K562 (cell line): ENCODE data around the gene FHL1. TPM values are rescaled to one million over a fixed set of nuclear protein-coding genes. Genes with fewer than 3 reads are reported as not detected.

Experiments
- KDM5B ChIP-seq: fragments of 200-600 bp; sonication (generic); IDR thresholded peaks from 2 replicates; pipeline ENCODE4 v1.6.1; 2012; ENCODE audit warnings: low read depth, mild to moderate bottlenecking, moderate library complexity, low read length, control low read depth, inconsistent platforms; ENCODE audit not compliant: insufficient replicate concordance
- NCOA6 ChIP-seq: fragments of 450-650 bp; IDR thresholded peaks from 2 replicates; pipeline ENCODE4 v1.6.1; 2017; ENCODE audit warnings: mild to moderate bottlenecking
- NONO ChIP-seq, 2 experiments: fragments of 200-400 bp in 1 of 2; fragments of 450-650 bp in 1 of 2; formaldehyde crosslinking in 1 of 2; IDR thresholded peaks; 2 replicates each; pipeline ENCODE4 v1.6.1; 2017; ENCODE audit warnings: low read depth in 2 of 2, mild to moderate bottlenecking in 2 of 2, moderate library complexity in 2 of 2, low read length in 1 of 2
- polyA plus RNA-seq, 8 experiments: library from polyadenylated mRNA; depleted of rRNA in 4 of 8; stranded (reverse) in 5 of 8; unstranded in 3 of 8; fragments of >200 nt; fragmentation: Nextera tagmentation in 2 of 8; fragmentation: Illumina TruSeq in 1 of 8; extraction: Ambion mirVana in 2 of 8; extraction: Trizol in 1 of 8; gene quantifications; 2 replicates each; pipeline versions ENCODE4 v1.2.1 to v1.2.3, GENCODE V29; 2011 to 2014; ENCODE audit warnings: inconsistent platforms in 1 of 8, missing spikeins in 1 of 8
- total RNA-seq, 7 experiments: library from RNA; depleted of rRNA in 6 of 7; stranded (reverse); fragments of >200 nt in 6 of 7; fragmentation: Illumina TruSeq in 2 of 7; extraction: Trizol in 2 of 7; gene quantifications; 2 replicates each; pipeline versions ENCODE4 v1.2.1 to v1.2.3, GENCODE V29; 2011 to 2021; ENCODE audit warnings: low replicate concordance in 1 of 7
- TF ChIP-seq, protein P1 (sequence below): sonication (generic); formaldehyde crosslinking; IDR thresholded peaks from 2 replicates; pipeline ENCODE4 v1.8.0; 2022; ENCODE audit warnings: mild to moderate bottlenecking, missing genetic modification reagents
- TF ChIP-seq, protein P2 (sequence below): sonication (generic); formaldehyde crosslinking; IDR thresholded peaks from 2 replicates; pipeline ENCODE4 v1.8.0; 2022; ENCODE audit warnings: missing genetic modification reagents, mild to moderate bottlenecking, moderate library complexity, borderline replicate concordance
- TF ChIP-seq, protein P3 (sequence below): fragments of 250-450 bp; sonication (Bioruptor Pico); IDR thresholded peaks from 2 replicates; pipeline ENCODE4 v1.4.0; 2020

FHL1 gene
- total and polyA plus RNA-seq, 9 of the 15 experiments (the other 6 are each of a cell fraction or from before 2014, with no cell fraction given) = 0.03 to 3.0 (median 0.13) TPM; not detected in 1

DNA sequence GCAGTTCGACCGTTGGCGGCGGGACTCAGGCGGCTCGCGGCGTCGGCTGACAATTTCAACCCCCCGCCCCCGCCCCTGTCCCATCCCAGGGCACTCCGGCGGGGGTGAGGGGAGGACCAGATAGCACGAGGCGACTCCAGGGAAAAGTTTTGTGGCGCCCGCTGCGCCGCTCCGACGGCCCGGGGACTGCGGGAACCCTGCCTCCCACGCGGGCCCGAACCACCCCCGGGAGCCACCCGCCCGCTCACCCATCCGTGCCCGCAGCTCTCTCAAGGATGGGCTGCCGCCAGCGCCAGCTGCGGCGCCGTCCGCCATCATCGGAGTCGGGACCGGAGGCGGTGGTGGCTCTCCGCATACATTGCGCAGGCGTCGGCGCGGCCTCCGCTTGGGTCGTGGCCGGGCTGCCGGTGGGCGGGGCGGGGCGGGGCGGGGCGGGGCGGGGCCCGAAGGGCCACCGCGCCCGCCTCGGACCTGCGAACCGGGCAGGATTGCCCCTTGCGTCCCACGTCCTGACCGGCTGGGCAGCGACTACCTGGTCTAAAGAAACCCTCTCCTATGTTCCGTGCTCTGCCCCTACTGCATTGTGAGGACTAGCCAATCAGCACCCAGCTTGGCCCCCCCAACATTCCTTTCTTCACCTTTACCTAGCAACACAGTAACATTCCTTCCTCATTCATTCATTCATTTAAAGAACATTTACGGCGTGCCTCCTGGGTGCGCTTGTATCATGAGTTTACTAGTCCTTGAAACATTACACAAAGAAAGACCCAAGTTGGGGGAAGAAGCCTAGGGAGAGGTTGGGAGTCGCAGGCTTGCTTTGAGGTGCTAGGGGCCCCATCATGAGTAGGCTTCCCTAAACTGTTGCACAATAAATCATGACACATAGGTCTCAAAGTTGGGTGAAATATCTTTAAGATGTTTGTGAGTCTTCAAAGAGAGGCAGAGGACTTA, 104.0 kb downstream of the FHL1 start, which contains the start of gene MAP7D3 (continued):
- TF ChIP-seq, protein P1, sequence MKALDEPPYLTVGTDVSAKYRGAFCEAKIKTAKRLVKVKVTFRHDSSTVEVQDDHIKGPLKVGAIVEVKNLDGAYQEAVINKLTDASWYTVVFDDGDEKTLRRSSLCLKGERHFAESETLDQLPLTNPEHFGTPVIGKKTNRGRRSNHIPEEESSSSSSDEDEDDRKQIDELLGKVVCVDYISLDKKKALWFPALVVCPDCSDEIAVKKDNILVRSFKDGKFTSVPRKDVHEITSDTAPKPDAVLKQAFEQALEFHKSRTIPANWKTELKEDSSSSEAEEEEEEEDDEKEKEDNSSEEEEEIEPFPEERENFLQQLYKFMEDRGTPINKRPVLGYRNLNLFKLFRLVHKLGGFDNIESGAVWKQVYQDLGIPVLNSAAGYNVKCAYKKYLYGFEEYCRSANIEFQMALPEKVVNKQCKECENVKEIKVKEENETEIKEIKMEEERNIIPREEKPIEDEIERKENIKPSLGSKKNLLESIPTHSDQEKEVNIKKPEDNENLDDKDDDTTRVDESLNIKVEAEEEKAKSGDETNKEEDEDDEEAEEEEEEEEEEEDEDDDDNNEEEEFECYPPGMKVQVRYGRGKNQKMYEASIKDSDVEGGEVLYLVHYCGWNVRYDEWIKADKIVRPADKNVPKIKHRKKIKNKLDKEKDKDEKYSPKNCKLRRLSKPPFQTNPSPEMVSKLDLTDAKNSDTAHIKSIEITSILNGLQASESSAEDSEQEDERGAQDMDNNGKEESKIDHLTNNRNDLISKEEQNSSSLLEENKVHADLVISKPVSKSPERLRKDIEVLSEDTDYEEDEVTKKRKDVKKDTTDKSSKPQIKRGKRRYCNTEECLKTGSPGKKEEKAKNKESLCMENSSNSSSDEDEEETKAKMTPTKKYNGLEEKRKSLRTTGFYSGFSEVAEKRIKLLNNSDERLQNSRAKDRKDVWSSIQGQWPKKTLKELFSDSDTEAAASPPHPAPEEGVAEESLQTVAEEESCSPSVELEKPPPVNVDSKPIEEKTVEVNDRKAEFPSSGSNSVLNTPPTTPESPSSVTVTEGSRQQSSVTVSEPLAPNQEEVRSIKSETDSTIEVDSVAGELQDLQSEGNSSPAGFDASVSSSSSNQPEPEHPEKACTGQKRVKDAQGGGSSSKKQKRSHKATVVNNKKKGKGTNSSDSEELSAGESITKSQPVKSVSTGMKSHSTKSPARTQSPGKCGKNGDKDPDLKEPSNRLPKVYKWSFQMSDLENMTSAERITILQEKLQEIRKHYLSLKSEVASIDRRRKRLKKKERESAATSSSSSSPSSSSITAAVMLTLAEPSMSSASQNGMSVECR (CRISPR knock-in tag) = 0 out of 2 replicates have a peak, but pooled peaks have one; percentile 17
- TF ChIP-seq, protein P2, sequence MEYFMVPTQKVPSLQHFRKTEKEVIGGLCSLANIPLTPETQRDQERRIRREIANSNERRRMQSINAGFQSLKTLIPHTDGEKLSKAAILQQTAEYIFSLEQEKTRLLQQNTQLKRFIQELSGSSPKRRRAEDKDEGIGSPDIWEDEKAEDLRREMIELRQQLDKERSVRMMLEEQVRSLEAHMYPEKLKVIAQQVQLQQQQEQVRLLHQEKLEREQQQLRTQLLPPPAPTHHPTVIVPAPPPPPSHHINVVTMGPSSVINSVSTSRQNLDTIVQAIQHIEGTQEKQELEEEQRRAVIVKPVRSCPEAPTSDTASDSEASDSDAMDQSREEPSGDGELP (CRISPR knock-in tag) = 0 out of 2 replicates have a peak, but pooled peaks have one; percentile 40
- TF ChIP-seq NONO (IDR thresholded peaks at IDR 0.05; ENCODE audit: low read depth in 2 of 2, low read length in 1 of 2) (0 out of 4 replicates have a peak, but pooled peaks of 1 of the 2 experiments have one; percentile 28), NCOA6 (peak; percentile 82), KDM5B (peak; percentile 49)
- TF ChIP-seq, protein P3, sequence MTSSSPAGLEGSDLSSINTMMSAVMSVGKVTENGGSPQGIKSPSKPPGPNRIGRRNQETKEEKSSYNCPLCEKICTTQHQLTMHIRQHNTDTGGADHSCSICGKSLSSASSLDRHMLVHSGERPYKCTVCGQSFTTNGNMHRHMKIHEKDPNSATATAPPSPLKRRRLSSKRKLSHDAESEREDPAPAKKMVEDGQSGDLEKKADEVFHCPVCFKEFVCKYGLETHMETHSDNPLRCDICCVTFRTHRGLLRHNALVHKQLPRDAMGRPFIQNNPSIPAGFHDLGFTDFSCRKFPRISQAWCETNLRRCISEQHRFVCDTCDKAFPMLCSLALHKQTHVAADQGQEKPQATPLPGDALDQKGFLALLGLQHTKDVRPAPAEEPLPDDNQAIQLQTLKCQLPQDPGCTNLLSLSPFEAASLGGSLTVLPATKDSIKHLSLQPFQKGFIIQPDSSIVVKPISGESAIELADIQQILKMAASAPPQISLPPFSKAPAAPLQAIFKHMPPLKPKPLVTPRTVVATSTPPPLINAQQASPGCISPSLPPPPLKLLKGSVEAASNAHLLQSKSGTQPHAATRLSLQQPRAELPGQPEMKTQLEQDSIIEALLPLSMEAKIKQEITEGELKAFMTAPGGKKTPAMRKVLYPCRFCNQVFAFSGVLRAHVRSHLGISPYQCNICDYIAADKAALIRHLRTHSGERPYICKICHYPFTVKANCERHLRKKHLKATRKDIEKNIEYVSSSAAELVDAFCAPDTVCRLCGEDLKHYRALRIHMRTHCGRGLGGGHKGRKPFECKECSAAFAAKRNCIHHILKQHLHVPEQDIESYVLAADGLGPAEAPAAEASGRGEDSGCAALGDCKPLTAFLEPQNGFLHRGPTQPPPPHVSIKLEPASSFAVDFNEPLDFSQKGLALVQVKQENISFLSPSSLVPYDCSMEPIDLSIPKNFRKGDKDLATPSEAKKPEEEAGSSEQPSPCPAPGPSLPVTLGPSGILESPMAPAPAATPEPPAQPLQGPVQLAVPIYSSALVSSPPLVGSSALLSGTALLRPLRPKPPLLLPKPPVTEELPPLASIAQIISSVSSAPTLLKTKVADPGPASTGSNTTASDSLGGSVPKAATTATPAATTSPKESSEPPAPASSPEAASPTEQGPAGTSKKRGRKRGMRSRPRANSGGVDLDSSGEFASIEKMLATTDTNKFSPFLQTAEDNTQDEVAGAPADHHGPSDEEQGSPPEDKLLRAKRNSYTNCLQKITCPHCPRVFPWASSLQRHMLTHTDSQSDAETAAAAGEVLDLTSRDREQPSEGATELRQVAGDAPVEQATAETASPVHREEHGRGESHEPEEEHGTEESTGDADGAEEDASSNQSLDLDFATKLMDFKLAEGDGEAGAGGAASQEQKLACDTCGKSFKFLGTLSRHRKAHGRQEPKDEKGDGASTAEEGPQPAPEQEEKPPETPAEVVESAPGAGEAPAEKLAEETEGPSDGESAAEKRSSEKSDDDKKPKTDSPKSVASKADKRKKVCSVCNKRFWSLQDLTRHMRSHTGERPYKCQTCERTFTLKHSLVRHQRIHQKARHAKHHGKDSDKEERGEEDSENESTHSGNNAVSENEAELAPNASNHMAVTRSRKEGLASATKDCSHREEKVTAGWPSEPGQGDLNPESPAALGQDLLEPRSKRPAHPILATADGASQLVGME (CRISPR knock-in tag) = no peak
